WERI-Rb-1 (cell line): ENCODE data around the gene WASL.
"Not testable (repeated sequence)": the region's sequence is repeated elsewhere in the genome, so short reads cannot be mapped to it uniquely, and the experiment has no call there.

Experiments
- DNase-seq: peaks from one replicate; pipeline ENCODE4 v3.0.0-alpha.2; 2020
- H3K27ac ChIP-seq: fragments of 250-450 bp; sonication (Bioruptor Pico); 2 replicates; pipeline ENCODE4 v1.5.1; 2020; ENCODE audit warnings: mild to moderate bottlenecking, moderate library complexity
- H3K27me3 ChIP-seq: fragments of 250-450 bp; sonication (Bioruptor Pico); 2 replicates; pipeline ENCODE4 v1.5.1; 2021; ENCODE audit warnings: mild to moderate bottlenecking, low read depth, moderate library complexity; ENCODE audit not compliant: insufficient read depth, severe bottlenecking
- H3K36me3 ChIP-seq: fragments of 250-450 bp; sonication (Bioruptor Pico); 2 replicates; pipeline ENCODE4 v1.5.1; 2020; ENCODE audit warnings: mild to moderate bottlenecking, moderate library complexity
- H3K4me3 ChIP-seq: 2 replicates; pipeline ENCODE4 v1.5.1; 2011; ENCODE audit warnings: low read depth, mild to moderate bottlenecking, control low read depth, low read length
- H3K9me3 ChIP-seq: fragments of 250-450 bp; sonication (Bioruptor Pico); 2 replicates; pipeline ENCODE4 v1.5.1; 2021; ENCODE audit warnings: mild to moderate bottlenecking, moderate library complexity; ENCODE audit not compliant: severe bottlenecking
- CTCF ChIP-seq: IDR thresholded peaks from 2 replicates; pipeline ENCODE4 v1.5.1; 2011; ENCODE audit warnings: low read depth, mild to moderate bottlenecking, control low read depth, inconsistent platforms, low read length

The WASL gene

GRCh38 chr7:123729218-123729578 is 19.6 kb downstream of the WASL start:
- DNase-seq: no peak
- no peak for TF ChIP-seq CTCF
- Histone ChIP-seq H3K4me3 (no peak overlapping the region), H3K27me3 (no peaks in the 10 kb centered on the region), H3K27ac (no peak overlapping the region), H3K36me3 (no peaks in the 10 kb centered on the region; the same call in none of the 2 replicates), H3K9me3 (peaks cover 5% of the 10 kb centered on the region)

GRCh38 chr7:123727071-123727837 is 21.5 kb downstream of the WASL start:
- H3K27ac ChIP-seq: no peak overlapping the region
- H3K27me3 ChIP-seq: no peaks in the 10 kb centered on the region

GRCh38 chr7:123725586-123726171 is 23.1 kb downstream of the WASL start:
- TF ChIP-seq CTCF: no peak
- DNase-seq: no peak
- H3K36me3 ChIP-seq: no peaks in the 10 kb centered on the region; the same call in none of the 2 replicates
- H3K27me3 ChIP-seq: no peaks in the 10 kb centered on the region
- H3K9me3 ChIP-seq: no peaks in the 10 kb centered on the region
- no peak overlapping the region for H3K4me3 ChIP-seq
- no peak overlapping the region for H3K27ac ChIP-seq

More at GRCh38 chr7:123727071-123727837, 21.5 kb downstream of the WASL start:
- Histone ChIP-seq H3K9me3 (no peaks in the 10 kb centered on the region), H3K36me3 (no peaks in the 10 kb centered on the region; the same call in none of the 2 replicates), H3K4me3 (no peak overlapping the region)
- TF ChIP-seq CTCF: no peak
- no peak for DNase-seq

- no peak overlapping the region for H3K27ac ChIP-seq
- H3K9me3 ChIP-seq: no peaks in the 10 kb centered on the region
- H3K36me3 ChIP-seq: no peaks in the 10 kb centered on the region; the same call in none of the 2 replicates
- no peaks in the 10 kb centered on the region for H3K27me3 ChIP-seq
- no peak for DNase-seq
- TF ChIP-seq CTCF: no peak
- no peak overlapping the region for H3K4me3 ChIP-seq
These were observed 24.0 kb downstream of the WASL start for GRCh38 chr7:123724817-123725253.

- Histone ChIP-seq H3K9me3 (no peaks in the 10 kb centered on the region), H3K27me3 (no peaks in the 10 kb centered on the region), H3K27ac (no peak overlapping the region), H3K4me3 (no peak overlapping the region), H3K36me3 (no peaks in the 10 kb centered on the region; the same call in none of the 2 replicates)
- no peak for TF ChIP-seq CTCF
- DNase-seq: no peak
These were observed 24.9 kb downstream of the WASL start for GRCh38 chr7:123723913-123724312.

GRCh38 chr7:123720527-123720926 is 28.3 kb downstream of the WASL start:
- not testable (repeated sequence) for DNase-seq, H3K4me3 ChIP-seq, H3K9me3 ChIP-seq, H3K27me3 ChIP-seq, H3K27ac ChIP-seq, H3K36me3 ChIP-seq
